K562 (cell line): ENCODE data around the gene PTBP3.

ENCODE experiments used
- ARID3A ChIP-seq: IDR thresholded peaks from 2 replicates; pipeline ENCODE4 v1.6.1; 2012; ENCODE audit warnings: low read depth, low read length, improper control_type of control experiment, borderline replicate concordance
- CTCF ChIP-seq, 3 experiments: IDR thresholded peaks in 2 of 3; conservative IDR thresholded peaks in 1 of 3; 2 replicates each; pipeline ENCODE4 v1.5.1; 2011 to 2012; ENCODE audit warnings: low read length in 3 of 3, mild to moderate bottlenecking in 3 of 3, control low read depth in 2 of 3, improper control_type of control experiment in 1 of 3, inconsistent platforms in 1 of 3, low read depth in 1 of 3, mixed read lengths in 1 of 3, moderate library complexity in 1 of 3; ENCODE audit not compliant: insufficient read depth in 2 of 3
- FOXP1 ChIP-seq: sonication (generic); formaldehyde crosslinking; IDR thresholded peaks from 2 replicates; pipeline ENCODE4 v1.8.0; 2022; ENCODE audit warnings: mild to moderate bottlenecking, missing genetic modification reagents
- POLR2AphosphoS5 ChIP-seq: IDR thresholded peaks from 2 replicates; pipeline ENCODE4 v1.6.1; 2011; ENCODE audit warnings: mild to moderate bottlenecking, low read depth, low read length, moderate library complexity; ENCODE audit not compliant: control insufficient read depth, insufficient read depth
- ZFX ChIP-seq: sonication (generic); formaldehyde crosslinking; IDR thresholded peaks from 2 replicates; pipeline ENCODE4 v1.8.0; 2022; ENCODE audit warnings: mild to moderate bottlenecking, missing genetic modification reagents, moderate library complexity
- ZNF146 ChIP-seq: IDR thresholded peaks from one replicate; pipeline ENCODE4 v1.6.1; 2018; ENCODE audit warnings: missing compliant biosample characterization; ENCODE audit not compliant: unreplicated experiment
- ZSCAN29 ChIP-seq: fragments of 450-650 bp; IDR thresholded peaks from 2 replicates; pipeline ENCODE4 v1.6.1; 2017

- TF ChIP-seq CTCF (IDR thresholded peaks at IDR 0.05 in 2 of 3, conservative IDR thresholded peaks at IDR 0.05 in 1 of 3; ENCODE audit: insufficient read depth in 2 of 3, low read depth in 1 of 3, low read length in 3 of 3) (no peak), ARID3A (no peak), ZFX (CRISPR knock-in tag) (no peak), FOXP1 (CRISPR knock-in tag) (no peak), ZNF146 (CRISPR knock-in tag) (no peak), ZSCAN29 (no peak), POLR2AphosphoS5 (no peak)
Measured at GRCh38 chr9:112348257-112349007, 15.0 kb upstream of the PTBP3 start.
